Activated CD8-positive, alpha-beta T cell treated with anti-CD3 and anti-CD28 coated beads, Interleukin-2, amount 10 ng/mL, durations not matched to agents 7 days and 5 days (primary cell): Measurements from ENCODE around the gene BLVRA. TPM values are rescaled to one million over a fixed set of nuclear protein-coding genes. Genes with fewer than 3 reads are reported as not detected.
"Not testable (repeated sequence)": the region's sequence is repeated elsewhere in the genome, so short reads cannot be mapped to it uniquely, and the experiment has no call there.

Experiments used
- ATAC-seq: fragments of 150-1000 bp; cut with Tn5 transposase; one replicate; pipeline ENCODE4 v1.10.0; 2021; ENCODE audit warnings: moderate library complexity
- CTCF ChIA-PET: fragments of 350-600 bp; sonication (Branson Sonifier 250); formaldehyde crosslinking; loops from one replicate; lab custom pipeline; 2021; ENCODE audit warnings: antibody characterized with exemption; lab: Charles Lee
- POLR2A ChIA-PET: fragments of 350-600 bp; sonication (Branson Sonifier 250); formaldehyde crosslinking; loops from one replicate; lab custom pipeline; 2021; ENCODE audit warnings: antibody characterized with exemption; lab: Charles Lee
- DNase-seq: peaks from one replicate; pipeline ENCODE4 v3.0.0-alpha.2; 2020
- H3K27ac Mint-ChIP-seq: one replicate; pipeline ENCODE4 v1.8.0; 2021; ENCODE audit warnings: mild to moderate bottlenecking, mixed read lengths
- H3K27me3 Mint-ChIP-seq: one replicate; pipeline ENCODE4 v1.8.0; 2021; ENCODE audit warnings: low read depth, mixed read lengths
- H3K36me3 Mint-ChIP-seq: one replicate; pipeline ENCODE4 v1.8.0; 2021; ENCODE audit warnings: low read depth, mixed read lengths
- H3K4me1 Mint-ChIP-seq: one replicate; pipeline ENCODE4 v1.8.0; 2021; ENCODE audit warnings: low read depth, mixed read lengths
- H3K4me3 Mint-ChIP-seq: one replicate; pipeline ENCODE4 v1.8.0; 2021; ENCODE audit warnings: mild to moderate bottlenecking, mixed read lengths
- H3K9me3 Mint-ChIP-seq: one replicate; pipeline ENCODE4 v1.8.0; 2022; ENCODE audit warnings: mixed read lengths; ENCODE audit not compliant: insufficient read depth
- total RNA-seq, 2 experiments: library from RNA; stranded (reverse); gene quantifications; one replicate each; pipeline ENCODE4 v1.2.3, GENCODE V29; 2021

BLVRA gene, protein sequence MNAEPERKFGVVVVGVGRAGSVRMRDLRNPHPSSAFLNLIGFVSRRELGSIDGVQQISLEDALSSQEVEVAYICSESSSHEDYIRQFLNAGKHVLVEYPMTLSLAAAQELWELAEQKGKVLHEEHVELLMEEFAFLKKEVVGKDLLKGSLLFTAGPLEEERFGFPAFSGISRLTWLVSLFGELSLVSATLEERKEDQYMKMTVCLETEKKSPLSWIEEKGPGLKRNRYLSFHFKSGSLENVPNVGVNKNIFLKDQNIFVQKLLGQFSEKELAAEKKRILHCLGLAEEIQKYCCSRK
- total RNA-seq: 10 to 100 TPM; 25.7 to 29.2 TPM

DNA sequence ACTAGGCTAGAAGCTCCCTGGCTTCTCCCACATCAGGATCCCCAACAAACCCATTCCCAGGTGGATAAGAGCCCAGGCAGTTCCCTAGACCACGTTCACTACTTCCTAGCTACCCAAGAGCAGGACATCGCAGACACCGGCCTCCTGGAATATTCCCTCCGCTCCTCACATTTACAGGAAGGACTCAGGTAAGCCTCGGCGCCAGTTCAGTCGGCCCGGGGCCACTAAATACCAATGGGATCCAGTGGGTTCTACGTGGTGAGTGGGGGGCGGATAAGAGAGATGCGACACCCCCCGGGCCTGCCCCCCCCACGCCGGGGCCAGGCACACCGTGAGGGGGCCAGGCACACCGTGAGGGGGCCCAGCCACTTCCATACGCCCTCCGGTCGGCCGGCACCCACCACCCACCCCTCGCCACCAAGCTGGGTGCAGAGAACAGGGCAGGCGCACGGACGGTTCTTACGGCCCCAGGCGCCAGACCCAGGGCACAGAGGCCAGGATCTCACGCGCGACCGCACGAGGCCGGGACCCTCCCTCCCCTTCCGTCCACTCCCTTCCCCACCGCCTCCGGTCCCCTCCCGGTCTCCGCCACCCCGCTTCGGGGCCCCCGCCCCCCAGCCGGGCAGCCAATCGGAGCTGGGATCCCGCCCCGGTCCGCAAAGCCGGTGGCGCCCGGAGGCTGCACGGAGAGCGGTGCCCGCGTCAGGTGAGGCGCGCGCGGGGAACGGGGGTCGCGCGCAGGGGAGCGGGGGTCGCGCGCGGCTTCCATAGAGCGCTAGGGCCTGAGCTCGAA lies at the start of gene BLVRA:
BLVRA (plus strand) TSS at position 652 of the 793 bp plus-strand sequence. CDS start 12,479 bp downstream, outside the sequence.
- H3K36me3 Mint-ChIP-seq: peaks cover 5% of the 10 kb centered on the region
- peak; percentile 89 for ATAC-seq
- no peaks in the 10 kb centered on the region for H3K9me3 Mint-ChIP-seq
- H3K4me3 Mint-ChIP-seq: peak within 1 kb of the TSS; percentile 75
- peaks cover 36% of the 10 kb centered on the region for H3K4me1 Mint-ChIP-seq
- peak; percentile 66 for DNase-seq
- POLR2A ChIA-PET: interaction anchor here (1.7 kb wide), 1 partner anchor 174 kb away, joined by 4 read pairs; no protein-coding TSS in a partner anchor
- peak within 1 kb of the TSS; percentile 78 for H3K27ac Mint-ChIP-seq
- CTCF ChIA-PET: interaction anchor here (1.2 to 3.6 kb wide), 4 partner anchors 22 to 176 kb away, joined by 3 to 16 read pairs (median 4); partner anchors contain the start of gene STK17A
- H3K27me3 Mint-ChIP-seq: peaks cover 4% of the 10 kb centered on the region

DNA sequence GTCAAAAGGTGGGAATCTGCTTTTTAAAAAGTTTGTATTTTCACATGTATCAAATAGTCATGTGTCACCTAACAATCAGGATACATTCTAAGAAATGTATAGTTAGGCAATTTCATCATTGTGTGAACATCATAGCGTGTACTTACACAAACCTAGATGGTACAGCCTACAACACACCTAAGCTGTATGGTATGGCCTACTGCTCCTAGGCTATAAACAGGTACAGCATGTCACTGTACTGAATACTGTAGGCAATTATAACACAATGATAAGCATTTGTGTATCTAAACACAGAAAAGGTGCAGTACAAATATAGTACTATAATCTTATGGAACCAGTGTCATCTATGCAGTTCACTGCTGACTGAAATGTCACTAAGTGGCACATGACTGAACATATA lies 47.0 kb upstream of the BLVRA start:
- ATAC-seq: no peak
- peaks cover 44% of the 10 kb centered on the region for H3K36me3 Mint-ChIP-seq

DNA sequence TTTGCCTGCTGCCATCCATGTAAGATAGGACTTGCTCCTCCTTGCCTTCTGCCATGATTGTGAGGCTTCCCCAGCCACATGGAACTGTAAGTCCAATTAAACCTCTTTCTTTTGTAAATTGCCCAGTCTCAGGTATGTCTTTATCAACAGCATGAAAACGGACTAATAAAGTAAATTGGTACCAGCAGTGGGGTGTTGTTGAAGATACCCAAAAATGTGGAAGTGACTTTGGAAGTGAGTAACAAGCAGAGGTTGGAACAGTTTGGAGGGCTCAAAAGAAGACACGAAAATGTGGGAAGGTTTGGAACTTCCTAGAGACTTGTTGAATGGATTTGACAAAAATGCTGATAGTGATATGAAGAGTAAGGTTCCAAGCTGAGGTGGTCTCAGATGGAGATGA lies 42.5 kb upstream of the BLVRA start:
- H3K4me3 Mint-ChIP-seq, H3K27me3 Mint-ChIP-seq, H3K9me3 Mint-ChIP-seq, POLR2A ChIA-PET, DNase-seq, ATAC-seq: not testable (repeated sequence)
- CTCF ChIA-PET: interaction anchor here (1.1 to 7.4 kb wide), 2 partner anchors 12 to 133 kb away, joined by 4 to 154 read pairs; partner anchors contain the start of gene STK17A
- Mint-ChIP-seq H3K4me1 (peaks cover 31% of the 10 kb centered on the region), H3K36me3 (peaks cover 27% of the 10 kb centered on the region), H3K27ac (peak overlapping the region; percentile 58)

More for the DNA sequence above, 47.0 kb upstream of the BLVRA start:
- DNase-seq: no peak
- Mint-ChIP-seq H3K9me3 (peaks cover 17% of the 10 kb centered on the region), H3K4me3 (no peak overlapping the region), H3K27ac (no peak overlapping the region), H3K27me3 (no peaks in the 10 kb centered on the region), H3K4me1 (peaks cover 9% of the 10 kb centered on the region)
- ChIA-PET POLR2A (no interaction called here), CTCF (interaction anchor here (1.5 to 1.8 kb wide), 2 partner anchors 128 to 129 kb away, joined by 4 to 11 read pairs; partner anchors contain the start of gene STK17A)

DNA sequence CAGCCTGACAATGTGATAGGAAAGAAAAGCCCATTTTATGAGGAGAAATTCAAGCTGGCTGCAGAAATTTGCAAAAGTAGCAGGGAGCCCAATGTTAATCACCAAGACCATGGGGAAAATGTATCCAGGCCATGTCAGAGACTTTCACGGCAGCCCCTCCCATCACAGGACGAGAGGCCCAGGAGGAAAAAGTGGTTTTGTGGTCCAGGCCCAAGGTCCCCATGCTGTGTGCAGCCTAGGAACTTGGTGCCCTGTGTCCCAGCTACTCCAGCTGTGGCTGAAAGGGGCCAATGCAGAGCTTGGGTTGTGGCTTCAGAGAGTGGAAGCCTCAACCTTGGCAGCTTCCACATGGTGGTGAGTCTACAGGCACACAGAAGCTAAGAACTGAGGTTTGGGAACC lies 41.9 kb upstream of the BLVRA start:
- Mint-ChIP-seq H3K4me1 (peaks cover 32% of the 10 kb centered on the region), H3K4me3 (no peak overlapping the region), H3K27ac (no peak overlapping the region), H3K36me3 (peaks cover 24% of the 10 kb centered on the region), H3K27me3 (no peaks in the 10 kb centered on the region), H3K9me3 (peaks cover 5% of the 10 kb centered on the region)
- ChIA-PET POLR2A (no interaction called here), CTCF (interaction anchor here (1.0 to 7.4 kb wide), 3 partner anchors 13 to 133 kb away, joined by 3 to 154 read pairs (median 4); partner anchors contain the start of gene STK17A)
- no peak for ATAC-seq
- no peak for DNase-seq

DNA sequence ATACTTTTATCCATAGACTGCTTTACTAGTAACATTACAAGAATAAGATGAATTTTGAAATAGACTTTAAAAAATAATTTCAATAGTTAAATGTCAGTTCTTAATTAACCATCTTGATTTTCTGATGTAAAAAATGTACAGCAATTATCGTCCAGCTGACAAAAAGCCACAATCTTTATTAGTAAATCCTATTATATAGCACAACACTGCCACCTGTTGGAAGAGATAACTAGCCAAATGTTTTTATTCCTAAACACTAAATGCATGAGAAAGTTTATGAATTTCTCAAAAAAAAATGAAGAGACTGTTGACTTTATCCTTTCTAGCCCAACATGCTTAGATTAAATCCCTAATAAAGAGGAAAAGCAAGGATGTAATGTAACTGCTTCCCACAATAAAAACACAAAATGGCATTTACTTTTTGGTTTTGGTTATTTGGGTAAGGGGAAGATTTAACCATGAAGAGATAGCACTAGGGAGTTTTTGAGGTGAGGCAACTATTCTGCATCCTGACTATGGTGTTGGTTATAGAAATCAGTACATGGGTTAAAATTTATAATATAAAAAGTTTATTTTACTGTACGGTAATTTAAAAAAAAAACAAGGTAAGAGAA lies 37.2 kb upstream of the BLVRA start:
- H3K4me1 Mint-ChIP-seq: peaks cover 39% of the 10 kb centered on the region
- H3K9me3 Mint-ChIP-seq: no peaks in the 10 kb centered on the region
- no peak overlapping the region for H3K27ac Mint-ChIP-seq
- ChIA-PET POLR2A (interaction anchor here (3.8 kb wide), 1 partner anchor 138 kb away, joined by 15 read pairs; the partner anchor contains the start of gene STK17A), CTCF (interaction anchor here (0.6 to 7.4 kb wide), 16 partner anchors 8 to 460 kb away, joined by 3 to 154 read pairs (median 4); partner anchors contain the start of genes COA1 and STK17A)
- peaks cover 21% of the 10 kb centered on the region for H3K36me3 Mint-ChIP-seq
- ATAC-seq (no peak), DNase-seq (no peak)
- H3K4me3 Mint-ChIP-seq: no peak overlapping the region
- H3K27me3 Mint-ChIP-seq: no peaks in the 10 kb centered on the region

DNA sequence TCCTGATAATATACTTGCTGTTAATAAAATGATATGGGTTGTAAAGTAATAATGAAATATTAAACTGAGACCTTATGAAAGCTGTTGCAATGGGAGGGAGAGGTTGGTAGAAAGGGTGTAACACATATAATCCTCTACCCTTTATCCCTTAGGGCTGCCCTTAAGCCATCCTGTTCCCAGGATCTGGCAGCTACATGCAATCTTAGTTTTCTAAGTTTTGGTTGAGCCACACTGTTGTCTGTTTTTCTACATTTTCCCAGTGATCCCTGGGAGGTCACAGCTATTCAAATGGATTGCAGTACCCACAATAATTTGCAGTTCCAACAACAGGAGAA lies 35.5 kb upstream of the BLVRA start:
- Mint-ChIP-seq H3K27ac (no peak overlapping the region), H3K9me3 (no peaks in the 10 kb centered on the region), H3K36me3 (peaks cover 27% of the 10 kb centered on the region), H3K4me1 (peaks cover 41% of the 10 kb centered on the region), H3K4me3 (no peak overlapping the region), H3K27me3 (no peaks in the 10 kb centered on the region)
- no peak for ATAC-seq
- POLR2A ChIA-PET: interaction anchor here (3.8 kb wide), 1 partner anchor 140 kb away, joined by 15 read pairs; the partner anchor contains the start of gene STK17A
- no peak for DNase-seq
- CTCF ChIA-PET: interaction anchor here (0.9 to 7.4 kb wide), 4 partner anchors 23 to 140 kb away, joined by 4 to 154 read pairs (median 12); partner anchors contain the start of genes BLVRA and STK17A

DNA sequence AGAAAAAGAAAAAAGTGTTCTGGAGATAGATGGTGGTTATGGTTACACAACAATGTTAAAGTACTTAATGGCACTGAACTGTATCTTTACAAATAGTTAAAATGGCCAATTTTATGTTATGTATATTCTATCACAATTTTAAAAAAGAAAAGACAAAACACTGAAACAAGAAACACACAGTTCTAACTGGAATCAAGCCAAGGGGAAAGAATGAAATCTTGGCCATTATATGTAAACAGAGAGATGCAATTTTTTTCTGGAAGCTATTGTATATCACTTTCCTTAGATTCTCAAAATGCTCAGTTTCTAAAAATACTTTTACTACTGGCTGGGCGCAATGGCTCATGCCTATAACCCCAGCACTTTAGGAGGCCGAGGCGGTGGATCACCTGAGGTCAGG lies 33.2 kb upstream of the BLVRA start:
- Mint-ChIP-seq H3K4me3 (no peak overlapping the region), H3K27ac (no peak overlapping the region), H3K27me3 (no peaks in the 10 kb centered on the region), H3K9me3 (no peaks in the 10 kb centered on the region), H3K36me3 (peaks cover 22% of the 10 kb centered on the region), H3K4me1 (peaks cover 49% of the 10 kb centered on the region)
- ChIA-PET POLR2A (interaction anchor here (1.3 kb wide), 1 partner anchor 142 kb away, joined by 3 read pairs; the partner anchor contains the start of gene STK17A), CTCF (interaction anchor here (0.7 kb wide), 1 partner anchor 114 kb away, joined by 3 read pairs; no protein-coding TSS in a partner anchor)
- DNase-seq: no peak
- ATAC-seq: no peak

DNA sequence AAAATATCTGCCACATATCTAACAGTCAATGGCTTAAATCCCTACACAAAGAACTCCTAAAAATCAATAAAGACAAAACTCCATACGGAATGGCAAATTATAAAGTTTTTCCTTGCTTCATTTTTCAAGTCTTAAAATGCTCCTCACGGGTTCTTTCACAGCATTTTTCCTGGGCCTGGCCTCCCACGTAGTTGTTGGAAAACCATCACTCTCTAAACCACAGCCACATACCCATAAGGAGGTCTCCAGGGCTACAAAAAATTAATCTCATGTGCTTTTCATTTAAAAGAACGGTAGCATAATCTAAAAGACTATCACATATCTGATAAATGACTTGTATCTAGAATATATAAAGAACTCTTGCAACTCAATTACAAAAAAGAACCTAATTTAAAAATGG lies 32.0 kb upstream of the BLVRA start:
- Mint-ChIP-seq H3K27me3 (peaks cover 3% of the 10 kb centered on the region), H3K4me3 (no peak overlapping the region), H3K4me1 (peaks cover 43% of the 10 kb centered on the region), H3K9me3 (no peaks in the 10 kb centered on the region), H3K27ac (no peak overlapping the region), H3K36me3 (peaks cover 19% of the 10 kb centered on the region)
- ATAC-seq: no peak
- ChIA-PET POLR2A (no interaction called here), CTCF (interaction anchor here (1.3 to 2.0 kb wide), 2 partner anchors 113 to 144 kb away, joined by 3 to 10 read pairs; partner anchors contain the start of gene STK17A)
- no peak for DNase-seq

DNA sequence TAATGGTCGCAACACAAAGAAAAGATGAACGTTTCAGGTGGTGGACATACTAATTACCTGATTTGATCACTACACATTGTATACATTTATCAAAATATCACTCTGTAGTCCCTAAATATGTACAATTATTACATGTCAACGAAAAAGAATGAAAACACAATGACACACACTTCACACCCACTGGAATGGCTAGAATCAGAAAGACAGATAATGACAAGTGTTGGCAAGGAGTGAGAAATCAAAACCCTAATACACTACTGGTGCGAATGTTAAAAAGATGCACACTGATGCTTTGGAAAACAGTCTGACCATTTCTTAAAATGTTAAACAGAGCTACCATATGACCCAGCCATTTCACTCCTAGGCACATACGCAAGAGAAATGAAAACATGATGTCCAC lies 31.5 kb upstream of the BLVRA start:
- peaks cover 19% of the 10 kb centered on the region for H3K36me3 Mint-ChIP-seq
- ChIA-PET POLR2A (no interaction called here), CTCF (interaction anchor here (1.3 to 2.0 kb wide), 2 partner anchors 112 to 144 kb away, joined by 3 to 10 read pairs; partner anchors contain the start of gene STK17A)
- peaks cover 43% of the 10 kb centered on the region for H3K4me1 Mint-ChIP-seq
- no peaks in the 10 kb centered on the region for H3K9me3 Mint-ChIP-seq
- ATAC-seq (no peak), DNase-seq (no peak)
- H3K27me3 Mint-ChIP-seq: peaks cover 3% of the 10 kb centered on the region
- no peak overlapping the region for H3K4me3 Mint-ChIP-seq
- H3K27ac Mint-ChIP-seq: no peak overlapping the region

DNA sequence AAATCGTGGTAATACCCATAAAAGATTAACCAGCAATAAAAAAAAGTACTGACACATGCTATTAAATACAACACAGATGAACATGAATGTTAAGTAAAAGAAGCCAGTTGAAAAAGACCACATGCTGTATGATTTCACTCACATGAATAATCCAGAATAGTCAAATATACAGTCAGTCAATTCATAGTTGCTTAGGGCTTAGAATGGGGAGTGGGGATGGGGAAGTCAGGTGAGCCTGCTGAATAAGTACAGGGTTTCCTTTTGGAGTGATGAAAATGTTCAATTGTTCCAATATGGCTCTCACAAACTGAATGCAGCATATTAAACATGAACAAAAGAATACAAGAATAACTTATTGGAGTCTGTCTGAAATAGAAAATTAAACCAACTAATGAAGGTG lies 31.0 kb upstream of the BLVRA start:
- no peak overlapping the region for H3K27ac Mint-ChIP-seq
- CTCF ChIA-PET: interaction anchor here (1.3 to 2.0 kb wide), 2 partner anchors 112 to 145 kb away, joined by 3 to 10 read pairs; partner anchors contain the start of gene STK17A
- ATAC-seq: no peak
- peaks cover 3% of the 10 kb centered on the region for H3K27me3 Mint-ChIP-seq
- no peaks in the 10 kb centered on the region for H3K9me3 Mint-ChIP-seq
- H3K4me1 Mint-ChIP-seq: peaks cover 43% of the 10 kb centered on the region
- peaks cover 19% of the 10 kb centered on the region for H3K36me3 Mint-ChIP-seq
- POLR2A ChIA-PET: no interaction called here
- peak overlapping the region; percentile 40 for H3K4me3 Mint-ChIP-seq
- no peak for DNase-seq
